ENCODE measurements around the gene ARCN1.

The ARCN1 gene

GRCh38 chr11:118614511-118614910 is 42.3 kb downstream of the ARCN1 start:
- no peaks in the 10 kb centered on the region for H3K9me3 ChIP-seq (ENCODE audit: control extremely low read depth in 1 of 5, control insufficient read depth in 4 of 5, insufficient read depth in 2 of 5, low read depth in 1 of 5, low read length in 4 of 5)
- WGBS (ENCODE audit: insufficient coverage) = 100% methylated on average over 6 of the region's 7 CpGs
- no peaks in the 10 kb centered on the region for H3K36me3 ChIP-seq (ENCODE audit: control insufficient read depth in 4 of 4, insufficient read depth in 4 of 4, low read length in 3 of 4)
- no peak for DNase-seq
- no peak overlapping the region for H3K27ac ChIP-seq (ENCODE audit: insufficient read depth in 1 of 2, low read depth in 1 of 2, low read length in 2 of 2, poor library complexity in 1 of 2, severe bottlenecking in 2 of 2)
- CTCF ChIA-PET = interaction anchor here (1.1 to 12.0 kb wide), 2 partner anchors 20 to 46 kb away, joined by 3 to 133 read pairs; no protein-coding TSS in a partner anchor
- no peak overlapping the region for H3K4me3 ChIP-seq (ENCODE audit: control insufficient read depth in 1 of 7, extremely low read depth in 1 of 7, insufficient read depth in 4 of 7, low read depth in 2 of 7, low read length in 6 of 7)
- peaks cover 0 to 28% (median 4%) of the 10 kb centered on the region in 5 experiments for H3K27me3 ChIP-seq (replicated peaks in 2 of 5; ENCODE audit: control insufficient read depth in 4 of 5, insufficient read depth in 5 of 5, low read length in 4 of 5)
- peaks cover 0 to 31% (median 22%) of the 10 kb centered on the region in 4 experiments for H3K4me1 ChIP-seq (ENCODE audit: control extremely low read depth in 1 of 4, control insufficient read depth in 4 of 4, insufficient read depth in 4 of 4, low read length in 3 of 4)
- POLR2A ChIA-PET = no interaction called here

GRCh38 chr11:118615282-118615975 is 43.2 kb downstream of the ARCN1 start:
- DNase-seq = no peak
- ChIA-PET POLR2A (no interaction called here), CTCF (interaction anchor here (12.0 kb wide), 1 partner anchor 21 kb away, joined by 133 read pairs; no protein-coding TSS in a partner anchor)
- Histone ChIP-seq H3K27ac (ENCODE audit: insufficient read depth in 1 of 2, low read depth in 1 of 2, low read length in 2 of 2, poor library complexity in 1 of 2, severe bottlenecking in 2 of 2) (no peak overlapping the region), H3K27me3 (replicated peaks in 2 of 5; ENCODE audit: control insufficient read depth in 4 of 5, insufficient read depth in 5 of 5, low read length in 4 of 5) (peaks cover 0 to 19% (median 4%) of the 10 kb centered on the region in 5 experiments), H3K4me3 (ENCODE audit: control insufficient read depth in 1 of 7, extremely low read depth in 1 of 7, insufficient read depth in 4 of 7, low read depth in 2 of 7, low read length in 6 of 7) (no peak overlapping the region), H3K4me1 (ENCODE audit: control extremely low read depth in 1 of 4, control insufficient read depth in 4 of 4, insufficient read depth in 4 of 4, low read length in 3 of 4) (peaks cover 0 to 26% (median 17%) of the 10 kb centered on the region in 4 experiments), H3K36me3 (ENCODE audit: control insufficient read depth in 4 of 4, insufficient read depth in 4 of 4, low read length in 3 of 4) (no peaks in the 10 kb centered on the region), H3K9me3 (ENCODE audit: control extremely low read depth in 1 of 5, control insufficient read depth in 4 of 5, insufficient read depth in 2 of 5, low read depth in 1 of 5, low read length in 4 of 5) (no peaks in the 10 kb centered on the region)
- WGBS (ENCODE audit: insufficient coverage) = 85% methylated on average over 3 of the region's 6 CpGs

GRCh38 chr11:118615976-118616371 is 43.8 kb downstream of the ARCN1 start:
- WGBS (ENCODE audit: insufficient coverage) = 95% methylated on average over 4 of the region's 5 CpGs
- Histone ChIP-seq H3K9me3 (ENCODE audit: control extremely low read depth in 1 of 5, control insufficient read depth in 4 of 5, insufficient read depth in 2 of 5, low read depth in 1 of 5, low read length in 4 of 5) (no peaks in the 10 kb centered on the region), H3K36me3 (ENCODE audit: control insufficient read depth in 4 of 4, insufficient read depth in 4 of 4, low read length in 3 of 4) (no peaks in the 10 kb centered on the region), H3K4me3 (ENCODE audit: control insufficient read depth in 1 of 7, extremely low read depth in 1 of 7, insufficient read depth in 4 of 7, low read depth in 2 of 7, low read length in 6 of 7) (no peak overlapping the region), H3K27me3 (replicated peaks in 2 of 5; ENCODE audit: control insufficient read depth in 4 of 5, insufficient read depth in 5 of 5, low read length in 4 of 5) (peaks cover 0 to 14% (median 2%) of the 10 kb centered on the region in 5 experiments), H3K4me1 (ENCODE audit: control extremely low read depth in 1 of 4, control insufficient read depth in 4 of 4, insufficient read depth in 4 of 4, low read length in 3 of 4) (peaks cover 0 to 28% (median 17%) of the 10 kb centered on the region in 4 experiments), H3K27ac (ENCODE audit: insufficient read depth in 1 of 2, low read depth in 1 of 2, low read length in 2 of 2, poor library complexity in 1 of 2, severe bottlenecking in 2 of 2) (no peak overlapping the region)
- POLR2A ChIA-PET = no interaction called here
- DNase-seq = no peak
- CTCF ChIA-PET = no interaction called here

- H3K4me1 ChIP-seq (ENCODE audit: control extremely low read depth in 1 of 4, control insufficient read depth in 4 of 4, insufficient read depth in 4 of 4, low read length in 3 of 4) = peaks cover 0 to 23% (median 19%) of the 10 kb centered on the region in 4 experiments
- H3K4me3 ChIP-seq (ENCODE audit: control insufficient read depth in 1 of 7, extremely low read depth in 1 of 7, insufficient read depth in 4 of 7, low read depth in 2 of 7, low read length in 6 of 7) = no peak overlapping the region
- H3K36me3 ChIP-seq (ENCODE audit: control insufficient read depth in 4 of 4, insufficient read depth in 4 of 4, low read length in 3 of 4) = no peaks in the 10 kb centered on the region
- no peak for DNase-seq
- H3K27ac ChIP-seq (ENCODE audit: insufficient read depth in 1 of 2, low read depth in 1 of 2, low read length in 2 of 2, poor library complexity in 1 of 2, severe bottlenecking in 2 of 2) = no peak overlapping the region
- no peaks in the 10 kb centered on the region for H3K27me3 ChIP-seq (replicated peaks in 2 of 5; ENCODE audit: control insufficient read depth in 4 of 5, insufficient read depth in 5 of 5, low read length in 4 of 5)
- CTCF ChIA-PET = interaction anchor here (7.3 to 8.4 kb wide), 2 partner anchors 16 to 25 kb away, joined by 35 to 55 read pairs; no protein-coding TSS in a partner anchor
- 94% methylated on average over 6 of the region's 11 CpGs for WGBS (ENCODE audit: insufficient coverage)
- POLR2A ChIA-PET = no interaction called here
- no peaks in the 10 kb centered on the region for H3K9me3 ChIP-seq (ENCODE audit: control extremely low read depth in 1 of 5, control insufficient read depth in 4 of 5, insufficient read depth in 2 of 5, low read depth in 1 of 5, low read length in 4 of 5)
These were observed 46.1 kb downstream of the ARCN1 start for GRCh38 chr11:118618115-118618990.

GRCh38 chr11:118618991-118619375 is 46.8 kb downstream of the ARCN1 start:
- Histone ChIP-seq H3K27ac (ENCODE audit: insufficient read depth in 1 of 2, low read depth in 1 of 2, low read length in 2 of 2, poor library complexity in 1 of 2, severe bottlenecking in 2 of 2) (no peak overlapping the region), H3K9me3 (ENCODE audit: control extremely low read depth in 1 of 5, control insufficient read depth in 4 of 5, insufficient read depth in 2 of 5, low read depth in 1 of 5, low read length in 4 of 5) (no peaks in the 10 kb centered on the region), H3K4me3 (ENCODE audit: control insufficient read depth in 1 of 7, extremely low read depth in 1 of 7, insufficient read depth in 4 of 7, low read depth in 2 of 7, low read length in 6 of 7) (no peak overlapping the region), H3K27me3 (replicated peaks in 2 of 5; ENCODE audit: control insufficient read depth in 4 of 5, insufficient read depth in 5 of 5, low read length in 4 of 5) (no peaks in the 10 kb centered on the region), H3K4me1 (ENCODE audit: control extremely low read depth in 1 of 4, control insufficient read depth in 4 of 4, insufficient read depth in 4 of 4, low read length in 3 of 4) (peaks cover 0 to 23% (median 19%) of the 10 kb centered on the region in 4 experiments), H3K36me3 (ENCODE audit: control insufficient read depth in 4 of 4, insufficient read depth in 4 of 4, low read length in 3 of 4) (no peaks in the 10 kb centered on the region)
- no peak for DNase-seq
- ChIA-PET POLR2A (no interaction called here), CTCF (interaction anchor here (1.1 to 8.4 kb wide), 5 partner anchors 7 to 25 kb away, joined by 4 to 55 read pairs (median 31); no protein-coding TSS in a partner anchor)
- WGBS (ENCODE audit: insufficient coverage) = 100% methylated on average over 4 of the region's 4 CpGs

GRCh38 chr11:118619444-118620197 is 47.4 kb downstream of the ARCN1 start:
- DNase-seq = peak in 2 of 3 donors; percentile 40 to 49
- Histone ChIP-seq H3K27me3 (replicated peaks in 2 of 5; ENCODE audit: control insufficient read depth in 4 of 5, insufficient read depth in 5 of 5, low read length in 4 of 5) (no peaks in the 10 kb centered on the region), H3K4me3 (ENCODE audit: control insufficient read depth in 1 of 7, extremely low read depth in 1 of 7, insufficient read depth in 4 of 7, low read depth in 2 of 7, low read length in 6 of 7) (no peak overlapping the region), H3K36me3 (ENCODE audit: control insufficient read depth in 4 of 4, insufficient read depth in 4 of 4, low read length in 3 of 4) (no peaks in the 10 kb centered on the region), H3K27ac (ENCODE audit: insufficient read depth in 1 of 2, low read depth in 1 of 2, low read length in 2 of 2, poor library complexity in 1 of 2, severe bottlenecking in 2 of 2) (no peak overlapping the region), H3K4me1 (ENCODE audit: control extremely low read depth in 1 of 4, control insufficient read depth in 4 of 4, insufficient read depth in 4 of 4, low read length in 3 of 4) (peaks cover 0 to 23% (median 19%) of the 10 kb centered on the region in 4 experiments), H3K9me3 (ENCODE audit: control extremely low read depth in 1 of 5, control insufficient read depth in 4 of 5, insufficient read depth in 2 of 5, low read depth in 1 of 5, low read length in 4 of 5) (no peaks in the 10 kb centered on the region)
- 100% methylated on average over 4 of the region's 6 CpGs for whole genome bisulfite sequencing (ENCODE audit: insufficient coverage)
- POLR2A ChIA-PET = interaction anchor here (0.6 kb wide), 1 partner anchor 12 kb away, joined by 3 read pairs; the partner anchor contains the start of gene PHLDB1
- CTCF ChIA-PET = interaction anchor here (1.1 to 8.4 kb wide), 5 partner anchors 7 to 26 kb away, joined by 4 to 55 read pairs (median 31); no protein-coding TSS in a partner anchor

Data from common myeloid progenitor, CD34-positive (primary cell).